ENCODE data around the gene PRKX. TPM values are rescaled to one million over a fixed set of nuclear protein-coding genes. Genes with fewer than 3 reads are reported as not detected.
"Not testable (repeated sequence)": the region's sequence is repeated elsewhere in the genome, so short reads cannot be mapped to it uniquely, and the experiment has no call there.

PRKX gene
- total RNA-seq, 1 donor from 2014 or later, result 3.8 TPM

GRCh38 chrX:3664921-3665320 is 48.5 kb downstream of the PRKX start:
- intact Hi-C loops (cut with DNase I), result no loop called here
- DNase-seq (ENCODE audit: low spot score), result peak; percentile 58

DNA sequence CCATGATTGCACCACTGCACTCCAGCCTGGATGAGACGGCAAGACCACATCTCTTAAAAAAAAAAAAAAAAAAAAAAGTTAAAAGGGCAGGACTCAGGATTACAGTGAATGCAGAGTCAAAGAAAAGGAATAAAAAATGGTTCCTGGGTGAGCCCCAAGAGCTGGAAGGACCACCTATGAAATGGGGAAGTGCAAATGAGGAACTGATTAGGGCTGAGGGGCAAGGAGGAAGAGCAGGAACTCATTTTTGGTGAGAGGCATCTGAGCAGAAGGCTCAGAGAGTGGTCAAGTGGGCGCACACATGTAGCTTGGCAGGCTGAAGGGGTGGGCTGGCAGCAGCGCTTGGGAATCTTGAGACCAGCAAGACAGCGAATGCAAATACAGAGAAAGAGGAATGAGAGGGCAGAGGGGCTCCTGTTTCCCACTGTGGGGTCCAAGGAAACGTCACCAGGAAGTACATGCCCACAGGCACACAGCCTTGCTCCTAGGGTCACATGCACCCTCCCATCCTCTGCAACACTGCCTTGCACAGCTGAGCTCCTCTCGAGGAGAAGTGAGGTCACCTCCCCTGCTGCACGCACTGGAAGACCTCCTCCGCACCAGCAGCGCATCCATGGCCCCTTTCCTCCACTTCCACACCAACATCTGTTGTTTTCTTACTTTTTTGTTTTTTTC is 49.7 kb downstream of the PRKX start:
- DNase-seq (ENCODE audit: low spot score); intact Hi-C loops (cut with DNase I): not testable (repeated sequence)

- no peak for DNase-seq (ENCODE audit: low spot score)
- intact Hi-C loops (cut with DNase I), result loop anchor here (10.0 kb wide), 1 partner anchor 145 kb away; no protein-coding TSS in a partner anchor
Observed at GRCh38 chrX:3659761-3660160, 53.7 kb downstream of the PRKX start.

DNA sequence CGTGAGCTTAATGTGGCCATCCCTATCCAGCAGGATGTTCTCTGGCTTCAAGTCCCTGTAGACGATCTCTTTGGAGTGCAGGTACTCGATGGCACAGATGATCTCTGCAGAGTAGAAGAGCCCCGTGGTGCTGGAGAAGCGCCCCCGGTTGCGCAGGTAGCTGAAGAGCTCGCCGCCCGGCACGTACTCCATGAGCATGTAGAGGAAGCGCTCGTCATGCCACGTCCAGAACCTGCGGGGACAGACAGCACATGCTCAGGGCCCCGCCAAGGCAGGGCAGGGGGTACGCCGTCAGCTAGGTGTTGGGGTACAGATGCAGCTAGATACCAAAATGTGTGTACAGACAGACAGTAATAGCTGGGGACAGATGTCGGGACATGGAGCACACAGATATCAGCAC is 58.3 kb downstream of the PRKX start:
- intact Hi-C loops (cut with DNase I), result loop anchor here (10.0 kb wide), 1 partner anchor 150 kb away; no protein-coding TSS in a partner anchor
- no peak for DNase-seq (ENCODE audit: low spot score)

- intact Hi-C loops (cut with DNase I), result loop anchor here (10.0 kb wide), 1 partner anchor 152 kb away; no protein-coding TSS in a partner anchor
- DNase-seq (ENCODE audit: low spot score), result no peak
Observed at GRCh38 chrX:3653111-3653510, 60.3 kb downstream of the PRKX start.

- intact Hi-C loops (cut with DNase I), result loop anchor here (10.0 kb wide), 1 partner anchor 154 kb away; no protein-coding TSS in a partner anchor
- DNase-seq (ENCODE audit: low spot score), result no peak
Observed at GRCh38 chrX:3651277-3651676, 62.2 kb downstream of the PRKX start.

- intact Hi-C loops (cut with DNase I), result no loop called here
- DNase-seq (ENCODE audit: low spot score), result no peak
Observed at GRCh38 chrX:3648084-3648483, 65.4 kb downstream of the PRKX start.

DNA sequence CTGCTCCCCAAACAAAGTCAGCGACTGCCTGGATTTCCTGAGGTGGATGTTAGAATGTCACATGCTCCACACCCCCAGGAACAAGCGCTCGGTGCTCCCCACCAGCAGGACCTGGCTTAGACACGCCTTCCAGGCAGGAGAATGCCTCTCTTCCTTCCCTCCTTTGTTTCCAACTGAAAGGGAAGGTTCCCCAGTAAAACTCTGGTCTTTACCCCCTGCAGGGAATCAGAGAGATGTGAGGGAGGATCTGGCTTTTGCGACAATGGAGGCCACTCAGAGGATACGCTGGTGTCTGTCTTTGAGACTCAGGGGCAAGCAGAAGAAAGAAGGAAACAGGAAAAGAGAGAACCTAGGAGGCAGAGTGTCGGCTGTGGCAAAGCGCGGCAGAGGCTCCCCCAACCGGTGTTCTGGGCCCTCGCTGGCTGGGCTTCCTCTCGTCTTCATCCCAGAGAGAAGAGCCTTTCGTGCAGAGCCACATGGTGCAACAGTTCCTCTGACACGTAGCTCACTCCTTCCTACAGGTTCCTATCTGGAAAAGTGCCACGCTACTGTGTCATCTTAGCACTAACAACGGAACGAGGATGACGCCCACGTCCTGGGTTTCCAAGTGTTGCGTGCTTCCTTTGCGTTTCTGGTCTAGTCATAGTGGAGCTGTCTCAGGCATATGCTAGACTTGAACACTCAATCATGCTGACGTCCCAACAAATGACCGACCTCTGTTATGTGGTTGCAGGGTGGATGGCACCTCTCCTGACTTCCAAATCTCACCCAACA is 73.4 kb downstream of the PRKX start:
- intact Hi-C loops (cut with DNase I), result loop anchor here (5.0 kb wide), 1 partner anchor 523 kb away; no protein-coding TSS in a partner anchor

DNA sequence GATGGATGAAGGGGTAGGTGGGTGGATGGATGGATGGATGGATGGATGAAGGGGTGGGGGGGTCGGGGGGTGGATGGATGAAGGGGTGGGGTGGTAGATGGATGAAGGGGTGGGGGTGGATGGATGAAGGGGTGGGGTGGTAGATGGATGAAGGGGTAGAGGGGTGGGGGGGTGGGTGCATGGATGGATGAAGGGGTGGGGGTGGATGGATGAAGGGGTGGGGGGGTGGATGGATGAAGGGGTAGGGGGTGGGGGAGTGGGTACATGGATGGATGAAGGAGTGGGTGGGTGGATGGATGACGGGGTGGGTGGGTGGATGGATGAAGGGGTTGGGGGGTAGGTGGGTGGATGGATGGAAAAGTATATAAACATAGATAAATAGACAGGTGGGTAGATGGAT is 74.2 kb downstream of the PRKX start:
- DNase-seq (ENCODE audit: low spot score), result no peak
- intact Hi-C loops (cut with DNase I), result loop anchor here (5.0 kb wide), 1 partner anchor 522 kb away; no protein-coding TSS in a partner anchor

More for the DNA sequence above, 73.4 kb downstream of the PRKX start:
- DNase-seq (ENCODE audit: low spot score), result not testable (repeated sequence)

DNA sequence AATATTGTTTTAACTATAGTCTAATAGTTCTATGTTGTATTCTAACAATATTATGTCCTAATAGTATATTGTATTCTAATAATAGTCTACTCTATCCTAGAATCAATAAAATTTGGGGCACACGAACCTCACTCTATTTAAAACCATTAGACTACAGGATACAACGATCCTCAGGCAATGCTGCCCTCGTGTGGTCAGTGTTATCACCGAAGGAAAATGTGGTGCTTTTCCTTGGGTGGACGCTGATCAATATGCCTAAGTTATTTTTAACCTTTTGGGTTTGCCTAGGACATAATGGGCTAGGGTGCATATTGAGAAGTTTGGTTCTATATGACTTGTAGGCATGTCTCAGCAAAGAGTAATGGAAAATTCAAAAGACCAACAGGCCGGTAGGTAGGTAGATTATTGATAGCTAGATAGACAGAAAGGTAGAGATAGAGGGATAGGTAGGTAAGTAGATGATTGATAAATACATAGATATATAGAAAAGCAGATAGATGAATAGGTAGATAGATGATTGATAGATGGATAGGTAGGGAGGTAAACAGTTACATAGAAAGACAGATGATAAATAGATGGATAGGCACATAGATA is 75.1 kb downstream of the PRKX start:
- no peak for DNase-seq (ENCODE audit: low spot score)
- intact Hi-C loops (cut with DNase I), result loop anchor here (5.0 kb wide), 1 partner anchor 521 kb away; no protein-coding TSS in a partner anchor

GRCh38 chrX:3636803-3637202 is 76.6 kb downstream of the PRKX start:
- DNase-seq (ENCODE audit: low spot score), result no peak
- intact Hi-C loops (cut with DNase I), result loop anchor here (5.0 kb wide), 1 partner anchor 520 kb away; no protein-coding TSS in a partner anchor

DNA sequence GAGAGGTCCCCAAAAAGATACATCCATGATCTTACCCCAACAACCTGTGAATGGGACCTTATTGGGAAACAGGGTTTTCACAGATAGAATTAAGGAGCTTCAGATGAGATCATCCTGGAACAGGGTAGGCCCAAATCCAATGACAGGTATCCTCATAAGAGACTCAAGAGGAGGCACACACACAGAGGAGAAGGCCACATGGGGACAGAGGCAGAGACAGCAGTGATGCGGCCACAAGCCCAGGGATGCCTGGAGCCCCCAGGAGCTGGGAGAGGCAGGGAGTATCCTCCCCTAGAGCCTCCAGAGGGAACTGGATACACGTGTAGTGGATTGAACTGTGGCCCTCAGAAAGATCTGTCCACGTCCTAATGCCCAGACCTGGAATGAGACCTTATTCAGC is 82.3 kb downstream of the PRKX start:
- intact Hi-C loops (cut with DNase I), result no loop called here
- DNase-seq (ENCODE audit: low spot score), result no peak

DNA sequence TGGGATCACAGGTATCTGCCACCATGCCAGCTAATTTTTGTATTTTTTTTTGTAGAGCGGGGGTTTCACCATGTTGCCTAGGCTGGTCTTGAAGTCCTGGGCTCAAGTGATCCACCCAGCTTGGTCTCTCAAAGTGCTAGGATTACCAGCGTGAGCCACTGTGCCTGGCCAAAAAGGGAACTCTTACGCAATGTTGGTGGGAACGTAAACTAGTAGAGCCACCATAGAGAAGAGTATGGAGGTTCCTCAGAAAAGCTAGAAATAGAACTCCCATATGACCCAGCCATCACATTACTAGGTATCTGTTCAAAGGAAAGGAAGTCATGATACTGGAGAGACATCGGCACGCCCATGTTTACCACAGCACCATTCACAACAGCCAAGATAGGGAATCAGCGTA is 85.9 kb downstream of the PRKX start:
- intact Hi-C loops (cut with DNase I), result no loop called here
- DNase-seq (ENCODE audit: low spot score), result no peak

- DNase-seq (ENCODE audit: low spot score), result no peak
- intact Hi-C loops (cut with DNase I), result no loop called here
Observed at GRCh38 chrX:3621414-3621813, 92.0 kb downstream of the PRKX start.

- intact Hi-C loops (cut with DNase I); DNase-seq (ENCODE audit: low spot score): not testable (repeated sequence)
Observed at GRCh38 chrX:3611744-3612143, 101.7 kb downstream of the PRKX start.

GRCh38 chrX:3609810-3610209 is 103.6 kb downstream of the PRKX start:
- intact Hi-C loops (cut with DNase I), result no loop called here
- DNase-seq (ENCODE audit: low spot score), result no peak

DNA sequence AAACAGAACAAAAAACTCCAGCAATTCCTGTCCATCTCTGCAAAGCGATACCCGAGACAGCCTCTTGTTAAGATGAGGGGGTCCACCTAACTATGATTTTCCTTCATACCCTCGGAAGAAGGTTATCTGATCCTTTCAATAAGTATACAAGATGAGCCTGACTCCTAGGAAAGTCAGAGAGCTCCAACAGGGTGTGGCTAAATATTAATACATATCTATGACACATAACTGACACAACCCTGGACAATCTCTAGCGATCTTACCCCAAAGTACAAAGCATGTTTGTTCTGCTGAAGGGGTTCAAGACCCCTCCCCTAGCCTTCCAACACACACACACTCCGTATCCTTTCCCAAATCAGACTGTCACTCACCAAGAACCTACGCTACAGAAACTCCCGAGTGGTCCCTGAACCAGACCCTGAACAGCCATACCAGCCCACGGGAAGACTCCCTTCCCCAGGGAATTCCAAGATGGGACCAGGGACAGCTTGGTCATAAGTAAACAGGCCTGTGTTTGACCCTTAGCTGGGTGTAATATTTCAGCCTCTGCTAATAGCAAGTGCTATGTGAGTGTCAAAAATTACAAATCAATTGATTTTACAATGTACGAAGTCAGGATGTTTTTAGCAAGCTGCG is 110.3 kb downstream of the PRKX start:
- intact Hi-C loops (cut with DNase I), result no loop called here
- no peak for DNase-seq (ENCODE audit: low spot score)

DNA sequence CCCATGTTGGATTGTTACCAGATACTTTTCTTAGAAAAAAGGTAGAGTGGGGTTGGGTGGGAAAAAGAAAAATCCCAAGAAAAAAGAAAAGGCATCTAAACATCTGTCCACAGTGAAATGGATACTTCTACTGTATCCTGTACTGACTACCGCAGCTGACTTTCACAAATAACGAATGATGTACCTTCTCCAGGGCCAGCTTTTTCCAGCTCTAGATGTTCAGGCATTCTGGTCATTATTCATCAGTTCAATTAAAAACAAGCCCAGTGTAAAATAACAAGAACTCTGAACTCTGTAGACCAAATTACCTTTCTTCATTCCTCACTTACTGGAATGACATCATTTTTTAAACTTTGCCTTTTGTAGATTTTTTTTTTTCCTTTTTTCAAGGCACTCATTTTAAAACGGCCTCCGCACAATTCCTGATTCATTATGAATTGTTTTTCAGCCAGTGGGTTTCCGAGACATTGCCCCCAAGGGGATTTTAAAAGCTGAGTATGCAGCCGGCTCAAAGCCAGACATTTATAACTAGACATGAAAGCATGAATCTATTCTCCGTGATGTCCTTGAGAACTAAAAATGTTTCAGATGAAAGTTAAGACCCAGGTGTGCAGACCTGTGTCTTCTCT is 113.5 kb downstream of the PRKX start:
- DNase-seq (ENCODE audit: low spot score), result no peak
- intact Hi-C loops (cut with DNase I), result no loop called here

DNA sequence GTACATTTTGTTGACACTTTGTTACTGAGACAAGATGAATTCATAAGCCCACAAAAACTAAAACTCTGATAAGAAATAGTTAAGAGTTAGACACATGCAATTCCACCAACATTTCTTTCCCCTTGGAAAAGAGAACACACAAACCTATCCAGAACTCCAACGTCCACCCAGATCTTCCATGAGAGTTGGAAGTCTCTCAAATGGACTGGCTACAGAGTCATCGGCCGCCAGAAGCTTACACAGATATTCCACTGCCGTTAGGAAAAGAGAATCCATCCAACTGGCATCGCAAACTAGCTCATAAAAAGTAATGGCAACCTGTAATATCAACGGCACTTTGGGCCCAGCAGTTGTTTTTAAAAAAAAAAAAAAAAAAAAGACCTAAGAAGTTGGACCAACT is 114.7 kb downstream of the PRKX start:
- intact Hi-C loops (cut with DNase I), result no loop called here
- no peak for DNase-seq (ENCODE audit: low spot score)

Data from cardiac septum (tissue), 1 donor.